HL-60/S4 treated with retinoic acid at 250 ng/mL for 4 days and 3 days (cell line): ENCODE data around the gene NEK8.

Source experiments
- in situ Hi-C: fragments of 300-500 bp; cut with MboI; formaldehyde crosslinking; loops from 2 replicates; pipeline ENCODE4 v1.7.0; 2022; ENCODE audit warnings: low sequenced_read_pairs

Gene NEK8

GRCh38 chr17:28743243-28744103, 14.9 kb downstream of the NEK8 start, which contains the start of gene TRAF4:
Gene TRAF4, plus strand, starts transcription at chr17:28744011. Its CDS starts 102 bp downstream, at chr17:28744113.
- in situ Hi-C loops, result loop anchor here (25.0 kb wide), 1 partner anchor 369 kb away; no protein-coding TSS in a partner anchor

- in situ Hi-C loops, result loop anchor here (25.0 kb wide), 1 partner anchor 368 kb away; no protein-coding TSS in a partner anchor
These were observed 15.8 kb downstream of the NEK8 start for GRCh38 chr17:28744104-28744971.

GRCh38 chr17:28744972-28745785, 16.6 kb downstream of the NEK8 start:
- in situ Hi-C loops, result loop anchor here (25.0 kb wide), 1 partner anchor 367 kb away; no protein-coding TSS in a partner anchor

DNA sequence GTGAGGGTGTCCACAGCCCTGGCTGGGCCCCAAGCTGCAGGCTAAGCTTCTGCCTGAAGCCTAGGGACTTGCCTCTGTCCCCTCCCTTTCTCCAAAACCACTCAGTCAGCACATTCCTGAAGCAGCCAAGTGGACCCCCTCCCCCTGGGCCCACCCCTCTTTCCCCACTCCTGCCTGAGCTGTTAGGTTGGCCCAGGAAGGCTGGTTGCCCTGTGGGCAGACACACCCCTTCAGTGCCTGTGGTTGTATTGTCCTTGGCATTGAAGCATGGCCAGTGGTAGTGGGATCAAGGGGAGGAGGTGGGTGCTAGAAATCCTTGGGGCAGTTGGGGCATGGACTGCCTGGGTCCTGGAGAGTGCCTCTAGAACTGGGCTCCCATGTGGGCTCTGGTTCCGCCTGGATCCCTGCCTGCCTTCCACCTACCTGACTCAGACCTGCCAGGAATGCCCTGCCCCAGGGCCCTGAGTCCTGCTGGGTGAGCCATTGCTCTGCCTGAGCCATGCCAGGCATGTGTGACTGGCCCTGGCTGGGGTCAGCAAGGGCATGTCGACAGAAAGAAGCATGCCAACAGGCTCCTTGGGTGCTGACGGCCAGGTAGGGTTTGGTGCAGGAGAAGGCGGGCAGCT, 17.3 kb downstream of the NEK8 start:
- in situ Hi-C loops, result loop anchor here (25.0 kb wide), 1 partner anchor 366 kb away; no protein-coding TSS in a partner anchor

- in situ Hi-C loops, result loop anchor here (25.0 kb wide), 1 partner anchor 366 kb away; no protein-coding TSS in a partner anchor
These were observed 18.0 kb downstream of the NEK8 start for GRCh38 chr17:28746611-28747050.

DNA sequence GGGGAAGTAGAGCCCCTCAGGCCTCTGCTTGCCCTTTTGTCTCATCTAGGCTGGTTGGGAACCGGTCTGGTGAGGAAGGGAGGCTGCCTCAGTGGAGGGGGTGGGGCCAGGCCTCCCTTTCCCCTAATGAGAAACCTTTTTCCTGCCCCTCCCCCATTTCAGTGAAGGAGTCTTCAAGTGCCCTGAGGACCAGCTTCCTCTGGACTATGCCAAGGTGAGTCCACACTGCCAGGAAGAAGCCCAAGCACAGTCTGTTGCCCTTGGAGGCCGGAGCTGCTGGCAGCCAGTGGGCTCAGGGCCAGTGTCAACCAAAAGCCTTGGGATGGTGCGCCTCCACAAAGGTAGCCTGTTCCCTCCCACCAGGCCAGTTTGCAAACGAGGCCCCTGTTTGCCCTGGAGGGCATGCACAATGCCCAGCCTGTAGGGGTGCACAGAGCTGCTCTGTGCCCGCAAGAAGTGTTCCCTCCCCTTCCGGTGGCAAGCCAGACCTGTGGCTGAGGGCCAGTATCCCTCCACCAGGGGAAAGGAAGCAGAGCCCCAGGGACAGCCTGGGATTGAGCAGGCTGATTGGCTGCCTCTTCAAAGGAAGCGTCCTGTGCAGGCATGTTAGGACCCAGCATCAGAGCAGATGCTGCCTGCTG, 18.6 kb downstream of the NEK8 start:
- in situ Hi-C loops, result loop anchor here (25.0 kb wide), 1 partner anchor 365 kb away; no protein-coding TSS in a partner anchor

DNA sequence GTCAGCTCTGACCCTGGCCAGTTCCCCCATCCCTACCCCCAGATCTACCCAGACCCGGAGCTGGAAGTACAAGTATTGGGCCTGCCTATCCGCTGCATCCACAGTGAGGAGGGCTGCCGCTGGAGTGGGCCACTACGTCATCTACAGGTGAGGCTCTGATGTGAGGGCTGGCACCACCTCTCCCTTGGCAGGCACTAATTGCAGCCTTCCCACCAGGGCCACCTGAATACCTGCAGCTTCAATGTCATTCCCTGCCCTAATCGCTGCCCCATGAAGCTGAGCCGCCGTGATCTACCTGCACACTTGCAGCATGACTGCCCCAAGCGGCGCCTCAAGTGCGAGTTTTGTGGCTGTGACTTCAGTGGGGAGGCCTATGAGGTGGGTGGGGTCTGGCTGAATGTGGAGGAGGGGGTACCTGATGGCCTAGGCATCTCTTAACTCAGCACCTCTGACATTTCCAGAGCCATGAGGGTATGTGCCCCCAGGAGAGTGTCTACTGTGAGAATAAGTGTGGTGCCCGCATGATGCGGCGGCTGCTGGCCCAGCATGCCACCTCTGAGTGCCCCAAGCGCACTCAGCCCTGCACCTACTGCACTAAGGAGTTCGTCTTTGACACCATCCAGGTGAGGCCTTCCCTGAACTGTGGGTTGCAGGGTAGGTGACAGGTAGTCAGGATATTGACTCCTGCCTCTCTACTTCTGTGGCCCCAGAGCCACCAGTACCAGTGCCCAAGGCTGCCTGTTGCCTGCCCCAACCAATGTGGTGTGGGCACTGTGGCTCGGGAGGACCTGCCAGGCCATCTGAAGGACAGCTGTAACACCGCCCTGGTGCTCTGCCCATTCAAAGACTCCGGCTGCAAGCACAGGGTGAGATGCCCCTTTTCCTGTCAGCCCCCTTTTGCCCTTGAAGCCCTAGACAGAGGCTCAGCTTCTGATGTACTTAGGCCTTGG, 19.5 kb downstream of the NEK8 start:
- in situ Hi-C loops, result loop anchor here (25.0 kb wide), 1 partner anchor 364 kb away; no protein-coding TSS in a partner anchor

- in situ Hi-C loops, result loop anchor here (25.0 kb wide), 1 partner anchor 363 kb away; no protein-coding TSS in a partner anchor
These were observed 20.4 kb downstream of the NEK8 start for GRCh38 chr17:28748852-28749515.

DNA sequence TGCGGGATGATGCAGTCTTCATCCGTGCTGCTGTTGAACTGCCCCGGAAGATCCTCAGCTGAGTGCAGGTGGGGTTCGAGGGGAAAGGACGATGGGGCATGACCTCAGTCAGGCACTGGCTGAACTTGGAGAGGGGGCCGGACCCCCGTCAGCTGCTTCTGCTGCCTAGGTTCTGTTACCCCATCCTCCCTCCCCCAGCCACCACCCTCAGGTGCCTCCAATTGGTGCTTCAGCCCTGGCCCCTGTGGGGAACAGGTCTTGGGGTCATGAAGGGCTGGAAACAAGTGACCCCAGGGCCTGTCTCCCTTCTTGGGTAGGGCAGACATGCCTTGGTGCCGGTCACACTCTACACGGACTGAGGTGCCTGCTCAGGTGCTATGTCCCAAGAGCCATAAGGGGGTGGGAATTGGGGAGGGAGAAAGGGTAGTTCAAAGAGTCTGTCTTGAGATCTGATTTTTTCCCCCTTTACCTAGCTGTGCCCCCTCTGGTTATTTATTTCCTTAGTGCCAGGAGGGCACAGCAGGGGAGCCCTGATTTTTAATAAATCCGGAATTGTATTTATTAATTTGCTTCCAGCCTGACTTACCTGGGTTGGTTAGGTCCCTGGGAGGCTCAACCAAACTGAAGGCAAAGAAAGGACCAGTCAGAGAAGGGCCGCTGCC, 21.1 kb downstream of the NEK8 start:
- in situ Hi-C loops, result loop anchor here (25.0 kb wide), 1 partner anchor 363 kb away; no protein-coding TSS in a partner anchor

GRCh38 chr17:28750178-28751047, 21.8 kb downstream of the NEK8 start:
- in situ Hi-C loops, result no loop called here

GRCh38 chr17:28751600-28752366, 23.2 kb downstream of the NEK8 start:
- in situ Hi-C loops, result no loop called here

DNA sequence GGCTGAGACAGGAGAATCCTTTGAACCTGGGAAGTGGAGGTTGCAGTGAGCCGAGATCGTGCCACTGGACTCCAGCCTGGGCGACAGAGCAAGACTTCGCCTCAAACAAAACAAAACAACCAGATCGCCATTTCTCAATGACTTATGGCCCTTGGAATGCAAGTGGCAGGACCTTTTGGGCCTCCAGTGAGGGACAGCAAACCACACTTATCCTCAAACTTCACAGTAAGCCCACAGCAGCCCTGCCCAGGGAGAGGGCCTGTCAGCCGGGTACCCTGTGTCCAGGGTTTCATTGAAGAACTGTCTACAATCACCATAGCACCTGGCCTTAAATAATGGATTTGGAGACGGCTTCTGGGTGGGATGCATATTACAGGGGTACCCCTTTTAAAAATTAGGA, 26.9 kb downstream of the NEK8 start:
- in situ Hi-C loops, result no loop called here

DNA sequence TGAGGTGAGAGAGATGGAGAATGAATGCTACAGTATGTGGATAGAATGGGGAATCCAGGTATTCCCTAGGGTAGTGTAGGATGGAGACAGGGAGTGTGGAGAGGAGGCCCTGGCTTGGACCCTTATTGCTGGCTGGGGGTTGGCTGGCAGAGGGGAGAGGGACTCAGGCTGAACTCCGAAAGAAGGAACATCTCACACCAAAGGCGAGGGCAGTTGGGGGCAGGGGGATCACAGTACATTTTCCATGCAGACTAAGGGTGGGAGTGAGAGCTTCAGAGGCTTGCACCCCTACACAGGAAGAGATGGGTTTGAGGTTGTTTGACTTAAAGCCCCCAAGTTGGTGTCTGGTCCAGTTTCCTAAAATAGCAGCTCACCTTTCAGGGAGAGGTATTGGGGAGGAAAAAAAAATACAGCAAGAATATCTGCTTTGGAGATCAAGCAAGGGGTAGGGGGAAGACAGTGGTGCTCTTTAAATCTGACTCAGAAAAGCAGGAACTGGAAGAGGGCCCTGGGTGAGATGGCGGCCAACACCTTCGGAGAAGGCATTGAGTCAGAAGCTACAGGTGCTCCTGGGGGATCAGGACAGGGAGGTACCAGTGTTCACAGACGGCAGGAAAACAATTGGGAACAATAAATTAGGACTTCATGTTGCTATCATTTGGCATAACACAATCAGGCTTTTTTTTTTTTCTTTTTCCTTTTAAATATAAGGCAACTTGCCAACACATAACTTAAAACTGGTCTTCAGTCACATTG, 27.6 kb downstream of the NEK8 start:
- in situ Hi-C loops, result no loop called here

DNA sequence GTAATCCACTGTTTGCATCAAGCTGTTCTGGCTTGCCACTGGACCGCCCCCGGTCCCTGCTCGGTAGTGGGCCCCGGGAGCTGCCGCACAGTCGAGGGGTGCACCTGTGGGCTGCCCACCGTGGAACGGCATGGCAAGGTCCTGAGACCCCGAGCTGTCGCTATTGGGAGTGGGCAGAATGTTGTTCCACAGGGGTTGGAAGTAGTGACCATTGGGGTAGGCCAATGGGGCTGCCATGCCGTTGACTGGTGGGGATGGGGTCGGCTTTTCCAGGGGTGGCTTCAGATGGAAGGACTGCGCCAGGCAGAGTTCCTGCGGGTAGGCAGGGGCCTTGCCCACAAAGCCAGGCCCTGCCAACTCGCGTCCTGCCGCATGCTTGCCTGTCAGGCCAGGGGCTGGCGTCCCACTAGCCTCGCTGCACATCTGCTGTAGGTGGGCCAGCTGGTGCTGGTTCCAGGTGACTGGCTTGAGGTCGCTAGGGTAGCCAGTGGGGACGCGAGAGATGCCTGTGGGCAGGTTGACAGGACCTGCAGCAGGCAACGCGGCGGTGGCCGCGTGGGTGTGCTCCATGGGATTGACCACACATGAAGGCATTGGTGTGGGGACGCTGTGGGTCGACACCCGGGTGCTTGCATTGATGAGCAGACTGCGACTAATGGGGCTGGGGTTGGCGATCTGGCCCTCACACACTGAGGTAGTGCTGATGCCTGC, 30.0 kb downstream of the NEK8 start:
- in situ Hi-C loops, result no loop called here
